Measurements from ENCODE around the gene PIK3AP1.

PIK3AP1 gene

DNA sequence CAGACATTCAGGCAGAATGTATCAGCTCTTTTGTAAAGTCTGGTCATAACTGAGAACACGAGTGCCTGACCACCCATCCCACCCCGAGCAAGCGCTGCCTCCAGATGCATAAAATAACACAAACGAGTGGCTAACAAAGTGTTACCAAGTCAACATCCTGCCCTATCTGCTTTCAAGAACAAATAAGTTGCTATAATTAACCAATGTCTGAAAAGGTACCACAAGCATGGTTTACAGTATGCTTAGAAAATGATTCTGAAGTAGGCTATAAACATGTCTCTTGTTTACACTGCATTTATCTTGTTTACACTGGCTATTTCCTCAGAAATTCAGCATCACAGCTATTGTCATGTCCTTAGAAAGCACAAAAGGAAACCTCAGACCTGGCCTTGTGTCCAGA lies 49.5 kb downstream of the PIK3AP1 start:
- peak; percentile 77 for DNase-seq

DNA sequence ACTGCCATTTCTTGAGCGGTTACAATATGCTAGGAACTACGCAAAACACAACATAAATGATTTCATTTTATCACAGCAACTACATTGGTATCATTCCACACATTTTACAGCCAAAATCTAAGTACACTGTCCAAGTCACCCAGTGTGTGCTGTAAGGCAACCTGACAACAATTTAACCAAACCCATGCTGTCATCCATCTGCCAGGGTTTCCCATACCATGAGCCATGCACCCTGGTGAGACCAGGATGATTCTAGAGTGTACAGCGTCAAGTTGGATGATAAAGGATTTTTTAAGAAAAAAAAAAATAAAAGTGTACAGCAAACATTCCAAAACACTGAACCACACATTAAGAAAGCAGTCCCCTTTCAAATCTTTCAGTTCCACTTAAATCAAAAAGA lies 52.9 kb downstream of the PIK3AP1 start:
- DNase-seq: no peak

GRCh38 chr10:96666741-96667140 lies 53.6 kb downstream of the PIK3AP1 start:
- DNase-seq: no peak

DNA sequence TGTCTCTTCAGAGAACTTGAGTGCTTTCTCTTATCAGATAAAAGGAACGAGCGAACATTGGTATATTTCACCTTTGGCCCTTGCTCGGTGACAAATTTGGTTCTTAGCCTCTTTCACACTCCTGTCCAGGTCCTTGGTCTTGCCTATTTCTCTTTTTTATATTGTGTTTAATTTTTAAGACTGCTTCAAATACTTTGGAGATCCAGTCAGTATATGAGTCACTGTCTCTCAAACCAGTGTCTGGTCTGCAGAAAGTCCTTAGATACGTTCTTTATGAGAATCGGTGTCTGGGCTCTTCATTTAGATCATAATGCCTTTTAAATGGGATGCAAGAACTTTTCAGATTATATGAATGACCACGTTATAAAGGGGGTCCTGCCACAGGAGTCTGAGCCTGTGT lies 55.0 kb downstream of the PIK3AP1 start:
- DNase-seq: no peak

- DNase-seq: no peak
These were observed 55.8 kb downstream of the PIK3AP1 start for GRCh38 chr10:96664563-96664962.

- DNase-seq: no peak
These were observed 56.5 kb downstream of the PIK3AP1 start for GRCh38 chr10:96663797-96664196.

GRCh38 chr10:96661632-96662031 lies 58.7 kb downstream of the PIK3AP1 start:
- DNase-seq: no peak

GRCh38 chr10:96660297-96660696 lies 60.0 kb downstream of the PIK3AP1 start:
- DNase-seq: no peak

- DNase-seq: no peak
These were observed 61.5 kb downstream of the PIK3AP1 start for GRCh38 chr10:96658844-96659243.

DNA sequence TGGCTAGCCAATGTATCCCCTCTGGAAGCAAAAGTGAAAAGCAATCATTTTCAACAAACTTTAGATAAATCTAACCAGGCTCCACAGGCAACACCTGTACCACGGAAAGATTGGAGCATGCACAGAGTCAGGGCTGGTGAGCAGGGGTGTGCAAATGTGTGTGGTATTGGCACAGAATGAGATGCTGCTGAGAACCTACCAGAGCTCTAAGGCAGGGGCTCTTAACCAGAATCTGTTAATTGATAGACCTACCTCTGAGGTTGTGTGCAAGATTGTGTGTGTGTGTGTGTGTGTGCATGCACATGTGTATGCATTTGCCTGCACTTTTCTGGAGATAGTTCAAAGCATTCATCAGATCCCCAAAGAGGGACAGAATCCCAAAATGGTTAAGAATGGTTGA lies 62.9 kb downstream of the PIK3AP1 start:
- no peak for DNase-seq

- no peak for DNase-seq
These were observed 63.5 kb downstream of the PIK3AP1 start for GRCh38 chr10:96656839-96657238.

DNA sequence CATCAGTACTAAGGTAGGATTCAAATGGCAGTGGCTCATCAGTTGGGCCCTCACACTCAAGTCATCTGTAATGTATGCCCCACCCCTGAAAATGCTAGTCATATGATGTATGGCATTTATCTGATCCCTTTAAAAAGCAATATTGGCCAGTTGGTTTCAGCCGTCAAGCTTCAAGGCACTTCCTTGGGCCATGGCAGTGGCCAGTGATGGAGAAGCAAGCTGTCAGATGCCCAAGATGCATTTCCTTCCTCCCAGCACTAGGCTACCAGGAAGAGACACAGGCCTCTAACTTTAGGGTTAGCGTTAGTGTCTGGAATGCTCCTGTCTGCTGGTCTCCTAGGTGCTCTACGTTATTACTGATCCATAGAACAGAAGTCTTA lies 64.1 kb downstream of the PIK3AP1 start:
- DNase-seq: no peak

- DNase-seq: no peak
These were observed 64.7 kb downstream of the PIK3AP1 start for GRCh38 chr10:96655461-96656197.

GRCh38 chr10:96651998-96652431 lies 68.3 kb downstream of the PIK3AP1 start:
- DNase-seq: no peak

- no peak for DNase-seq
These were observed 69.4 kb downstream of the PIK3AP1 start for GRCh38 chr10:96650958-96651357.

DNA sequence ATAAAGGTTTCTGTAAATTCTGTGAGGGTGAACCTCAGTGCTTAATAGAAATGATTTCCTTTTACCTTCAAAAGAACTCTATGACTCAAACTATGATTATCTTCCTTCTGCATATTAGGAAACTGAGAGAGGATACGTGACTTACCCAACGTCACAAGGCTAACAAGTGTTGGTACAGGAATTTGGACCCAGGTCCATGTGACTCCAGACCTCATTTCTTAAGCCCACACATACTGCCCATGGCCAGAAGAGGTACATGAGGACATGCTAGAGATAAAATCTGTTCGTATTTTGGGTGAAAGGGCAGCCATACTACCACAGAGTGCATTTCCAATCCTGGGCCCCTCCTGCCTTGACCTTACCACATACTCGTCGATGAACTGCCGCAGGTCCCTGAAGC lies 72.0 kb downstream of the PIK3AP1 start:
- DNase-seq: no peak

DNA sequence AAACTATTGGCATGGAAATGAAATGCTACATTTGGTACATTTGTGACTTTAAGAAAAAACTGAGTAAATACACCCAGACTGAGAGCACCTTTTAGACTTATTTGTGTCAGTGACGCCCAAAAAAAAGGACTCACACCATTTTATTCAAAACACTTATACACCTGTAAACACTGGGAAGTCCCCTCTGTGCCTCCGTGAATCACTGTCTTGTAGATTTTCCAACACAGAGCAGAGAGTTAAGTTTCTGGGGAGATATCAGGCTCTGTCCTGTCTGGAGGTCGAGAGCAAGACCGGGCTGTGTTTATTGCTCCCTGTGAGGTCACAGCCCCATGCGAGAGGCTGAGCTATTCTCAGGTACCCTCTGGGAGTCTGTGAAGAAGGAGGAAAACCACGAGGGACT lies 72.8 kb downstream of the PIK3AP1 start:
- DNase-seq: no peak

GRCh38 chr10:96646751-96647166 lies 73.6 kb downstream of the PIK3AP1 start:
- DNase-seq: no peak

DNA sequence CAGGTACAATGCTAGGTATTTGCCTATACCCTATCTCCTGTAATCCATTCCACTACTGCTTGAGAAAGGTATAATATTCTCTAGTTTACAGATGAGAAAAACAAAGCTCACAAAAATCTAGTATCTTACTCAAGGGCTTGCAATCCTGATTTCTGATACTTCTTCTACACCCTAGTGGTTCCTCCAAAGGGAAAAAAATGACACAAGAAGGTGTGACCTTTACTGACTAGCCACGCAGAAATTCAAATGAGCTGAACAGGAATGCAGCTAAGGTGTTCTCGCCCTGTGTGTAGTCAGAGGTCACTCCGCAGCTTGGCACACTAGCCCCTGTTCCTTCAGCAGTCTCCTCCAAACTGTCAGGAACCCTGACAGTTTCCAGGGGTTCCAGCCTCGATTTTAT lies 74.0 kb downstream of the PIK3AP1 start:
- DNase-seq: no peak

GRCh38 chr10:96645191-96645721 lies 75.1 kb downstream of the PIK3AP1 start:
- no peak for DNase-seq

GRCh38 chr10:96643920-96644319 lies 76.4 kb downstream of the PIK3AP1 start:
- DNase-seq: no peak

DNA sequence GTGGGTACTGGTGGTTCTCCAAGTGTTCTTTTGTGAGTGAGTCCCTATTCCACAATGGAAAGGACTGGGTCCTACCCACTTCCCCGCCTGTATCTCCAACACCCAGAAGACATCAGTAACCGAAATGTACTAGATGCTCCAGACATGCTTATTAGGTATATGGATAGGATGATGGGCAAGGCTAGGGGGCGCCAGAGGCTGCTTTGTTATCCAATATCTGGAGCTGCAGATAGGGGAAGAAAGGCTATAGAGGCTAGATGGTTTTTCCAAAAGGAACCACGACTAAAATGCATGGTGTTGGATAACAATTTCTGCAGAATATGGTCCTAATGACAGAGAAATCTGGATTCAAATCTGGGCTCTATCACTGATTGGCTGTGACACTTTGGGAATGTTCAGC lies 77.3 kb downstream of the PIK3AP1 start:
- no peak for DNase-seq

DNA sequence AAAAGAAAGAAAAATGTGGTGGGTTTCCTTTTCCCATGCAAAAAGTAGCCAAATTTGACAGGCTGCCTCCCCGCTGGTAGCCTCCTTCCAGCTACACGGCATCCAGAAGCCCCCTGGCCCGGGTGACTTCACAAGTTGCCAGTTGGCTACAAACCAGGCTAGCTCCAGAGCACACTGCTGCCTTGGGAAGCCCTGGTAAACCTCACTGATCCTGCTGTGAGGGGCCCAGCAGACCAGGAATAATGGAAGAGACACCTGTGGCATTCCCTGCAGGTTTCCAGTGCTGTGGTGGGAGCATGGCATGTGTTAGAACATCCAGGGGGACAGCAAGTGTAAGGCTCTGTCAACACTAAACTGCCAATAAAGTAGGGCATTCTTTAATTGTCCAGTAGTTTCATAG lies 77.8 kb downstream of the PIK3AP1 start:
- no peak for DNase-seq

- DNase-seq: no peak
These were observed 78.7 kb downstream of the PIK3AP1 start for GRCh38 chr10:96641396-96642295.

Measured in NCI-H2081 treated with DMSO at 0.1 percent for 48 hours (cell line).